Stimulated activated CD4-positive, alpha-beta T cell treated with anti-CD3 and anti-CD28 coated beads, Interleukin-4, amount 100 ng/mL, for 24 hours (primary cell): ENCODE measurements around the gene PICALM.
A peak's percentile ranks its signal among the peaks of the same experiment; 100 is the strongest.

Experiments
- DNase-seq: peaks from one replicate; pipeline ENCODE4 v3.0.0-alpha.2; 2020

Gene PICALM

DNA sequence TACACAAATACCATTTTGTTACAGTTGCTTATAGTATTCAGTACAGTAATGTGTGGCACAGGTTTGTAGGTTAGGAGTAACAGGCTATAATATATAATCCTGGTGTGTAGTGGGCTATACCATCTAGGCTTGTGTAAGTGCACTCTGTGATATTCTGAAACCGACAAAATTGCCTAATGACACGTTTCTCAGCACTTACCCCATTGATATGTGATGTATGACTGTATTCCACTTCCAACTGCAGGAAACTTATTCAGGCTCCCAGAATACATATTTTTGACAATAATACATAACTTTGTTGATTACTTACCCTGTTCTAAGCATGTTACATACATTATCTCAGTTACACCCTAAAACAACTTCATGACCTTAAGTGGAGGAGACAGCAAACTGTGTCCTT, 5.1 kb upstream of the PICALM start:
- no peak for DNase-seq

- no peak for DNase-seq
These were observed 3.3 kb upstream of the PICALM start for GRCh38 chr11:86072211-86072610.

- DNase-seq: no peak
These were observed 1.5 kb upstream of the PICALM start for GRCh38 chr11:86070142-86071056.

DNA sequence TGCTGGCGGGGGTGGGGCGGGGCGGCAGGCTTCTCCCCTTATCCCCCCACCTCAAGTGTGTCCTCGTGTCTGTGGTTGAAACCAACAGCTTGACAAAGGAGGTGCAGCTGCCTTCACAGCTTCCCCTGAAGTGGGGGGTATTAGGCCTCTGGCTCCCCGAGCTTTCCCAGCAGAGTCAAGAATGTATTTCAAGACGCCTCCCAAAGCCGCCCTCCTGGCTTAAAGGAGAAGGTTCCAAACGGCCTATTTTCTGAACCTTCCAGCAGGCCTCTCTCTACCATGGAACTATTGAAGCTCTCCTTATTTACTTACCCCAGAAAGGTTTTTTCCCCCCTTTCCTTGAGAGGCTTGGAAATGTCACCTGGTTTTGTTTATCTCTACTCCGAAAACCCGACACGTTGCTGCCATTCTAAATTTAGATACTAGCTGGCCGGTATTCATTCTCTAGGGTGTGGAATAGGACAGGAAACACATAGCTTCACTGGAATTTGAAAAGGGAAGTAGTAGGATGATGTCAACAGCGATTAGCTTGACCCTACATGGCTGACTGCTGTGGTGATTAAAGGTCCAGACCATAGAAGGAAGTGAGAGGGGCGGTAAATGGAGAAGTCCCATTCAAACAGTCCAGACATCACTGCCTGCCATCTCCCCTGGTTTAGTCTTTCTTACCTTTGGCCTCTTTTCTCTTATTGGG, 671 bp upstream of the PICALM start:
- no peak for DNase-seq

GRCh38 chr11:86068138-86068871, 579 bp downstream of the PICALM start:
- DNase-seq: peak; percentile 52

GRCh38 chr11:86067851-86068137, 1.1 kb downstream of the PICALM start:
- DNase-seq: no peak

DNA sequence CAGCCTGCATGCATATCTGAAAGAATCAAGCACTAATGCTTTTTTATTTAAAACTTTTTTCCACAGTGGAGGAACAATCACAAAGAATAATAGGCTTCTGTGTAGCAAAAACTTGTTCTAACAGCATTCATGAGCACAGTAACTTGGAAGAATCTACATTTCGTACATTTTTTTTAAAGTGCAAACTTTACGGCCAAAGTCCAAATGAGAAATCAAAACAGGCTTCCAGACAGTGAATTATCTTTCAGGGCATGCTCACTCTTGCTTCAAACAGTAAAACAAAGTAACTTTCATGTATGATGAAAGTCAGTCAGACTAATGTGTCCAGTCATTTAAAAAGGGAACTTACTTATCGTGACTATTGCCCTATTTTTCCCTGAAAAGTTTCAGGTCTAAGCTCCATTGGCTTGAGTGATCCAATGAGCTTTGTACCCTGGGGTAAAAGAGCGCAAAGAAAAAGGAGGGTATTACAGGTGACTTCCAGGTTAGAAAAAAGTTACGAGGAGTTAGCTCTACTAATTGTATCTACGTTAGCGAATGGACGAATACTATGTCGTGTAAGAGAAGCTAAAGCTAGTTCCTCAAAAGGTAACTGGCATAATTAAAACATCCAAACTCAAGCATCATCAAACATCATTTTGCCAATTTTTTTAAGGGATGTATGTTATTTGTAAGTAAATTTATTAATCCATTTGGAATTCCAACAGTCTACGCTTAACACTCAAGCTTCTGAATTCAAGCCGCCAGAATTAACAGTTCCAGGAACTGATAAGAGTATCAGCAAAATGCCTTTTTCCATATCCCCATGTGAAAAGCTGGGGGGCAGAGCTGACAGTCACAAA, 1.7 kb downstream of the PICALM start:
- no peak for DNase-seq

- no peak for DNase-seq
These were observed 2.3 kb downstream of the PICALM start for GRCh38 chr11:86066657-86067008.

GRCh38 chr11:86066033-86066432, 2.9 kb downstream of the PICALM start:
- no peak for DNase-seq

- DNase-seq: no peak
These were observed 4.6 kb downstream of the PICALM start for GRCh38 chr11:86064220-86064803.

DNA sequence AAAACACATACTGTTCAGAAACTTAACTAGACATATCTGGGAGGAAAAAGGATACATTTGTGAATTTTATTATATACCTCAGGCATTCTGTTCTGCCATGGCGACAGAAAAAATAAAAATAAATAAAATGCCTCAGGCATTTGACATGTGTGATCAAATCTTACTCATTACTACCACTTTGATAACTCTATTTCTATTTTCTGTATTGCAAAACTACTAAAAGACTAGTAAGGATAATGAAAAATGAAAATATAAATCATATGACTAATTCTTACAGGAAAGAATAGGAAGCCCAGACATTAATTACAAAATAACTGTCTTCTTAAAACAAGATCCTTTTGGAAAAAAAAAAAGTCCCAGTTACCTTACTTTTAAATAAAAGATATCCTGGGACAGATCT, 5.3 kb downstream of the PICALM start:
- DNase-seq: no peak

GRCh38 chr11:86062719-86063118, 6.2 kb downstream of the PICALM start:
- DNase-seq: no peak

- no peak for DNase-seq
These were observed 7.2 kb downstream of the PICALM start for GRCh38 chr11:86061483-86062205.

GRCh38 chr11:86060544-86060943, 8.3 kb downstream of the PICALM start:
- no peak for DNase-seq

- no peak for DNase-seq
These were observed 10.5 kb downstream of the PICALM start for GRCh38 chr11:86058360-86058759.

GRCh38 chr11:86056351-86056854, 12.5 kb downstream of the PICALM start:
- DNase-seq: no peak

DNA sequence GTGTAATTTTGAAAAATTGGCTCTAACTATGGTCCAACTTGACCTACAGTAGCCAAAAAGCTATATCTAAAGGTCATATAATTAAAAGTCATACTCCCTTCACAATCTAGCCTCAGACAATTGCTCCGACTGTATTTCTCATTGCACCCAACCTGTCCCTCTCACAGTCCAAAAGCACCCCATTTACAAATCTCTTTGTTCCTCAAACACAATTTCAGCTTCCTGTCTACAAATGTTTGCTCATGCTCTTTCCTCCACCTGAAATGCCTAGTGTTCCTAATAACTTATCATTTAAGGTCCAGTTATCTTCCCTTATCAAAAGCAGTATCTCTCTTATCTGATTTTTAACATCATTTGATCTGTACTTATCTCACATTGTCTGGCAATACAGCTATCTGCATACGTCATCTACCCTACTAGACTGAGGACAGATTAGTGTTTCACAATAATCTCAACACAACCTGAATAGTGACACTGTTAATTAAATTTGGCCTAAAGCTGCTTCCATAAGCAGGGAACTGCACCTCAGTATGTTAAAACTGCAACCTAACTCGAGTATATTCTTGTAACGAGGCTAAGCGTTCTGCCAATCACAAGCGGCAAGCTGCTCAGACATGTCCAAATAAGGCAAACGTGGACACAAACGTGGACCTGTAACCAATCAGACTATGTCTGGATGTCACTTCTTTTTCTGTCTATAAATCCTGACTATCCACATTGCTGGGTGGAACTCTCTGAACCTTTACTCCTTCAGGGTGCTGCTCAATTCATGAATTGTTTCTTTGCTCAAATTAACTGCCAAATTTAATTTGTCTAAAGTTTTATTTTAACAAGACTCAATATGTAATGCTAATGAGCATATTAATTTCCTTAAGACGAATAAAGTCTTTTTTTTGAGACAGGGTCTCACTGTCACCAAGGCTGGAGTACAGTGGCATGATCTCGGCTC, 15.9 kb downstream of the PICALM start:
- DNase-seq: no peak

DNA sequence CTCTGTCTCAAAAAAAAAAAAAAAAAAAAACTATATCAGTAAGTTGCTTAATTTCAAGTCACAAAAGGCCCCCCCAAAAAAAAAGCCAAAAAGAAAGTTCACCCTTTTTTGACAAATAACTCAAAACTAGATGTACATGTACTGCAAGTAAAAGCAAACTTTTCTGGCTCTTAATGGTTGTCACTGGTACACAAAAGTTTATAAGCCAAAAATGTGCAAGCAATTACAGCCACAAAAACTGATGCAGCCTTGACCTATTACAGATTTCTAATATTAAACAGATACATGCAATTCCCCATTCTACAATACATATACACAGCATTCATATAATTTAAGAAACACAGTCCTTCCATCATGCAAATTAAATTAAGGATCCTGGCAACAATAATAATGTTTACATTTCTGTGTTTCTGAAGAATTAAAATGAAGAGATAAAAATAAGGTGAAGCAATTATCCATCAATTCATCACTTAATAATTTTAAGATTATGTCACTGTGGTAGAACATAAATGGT, 18.6 kb downstream of the PICALM start:
- no peak for DNase-seq

DNA sequence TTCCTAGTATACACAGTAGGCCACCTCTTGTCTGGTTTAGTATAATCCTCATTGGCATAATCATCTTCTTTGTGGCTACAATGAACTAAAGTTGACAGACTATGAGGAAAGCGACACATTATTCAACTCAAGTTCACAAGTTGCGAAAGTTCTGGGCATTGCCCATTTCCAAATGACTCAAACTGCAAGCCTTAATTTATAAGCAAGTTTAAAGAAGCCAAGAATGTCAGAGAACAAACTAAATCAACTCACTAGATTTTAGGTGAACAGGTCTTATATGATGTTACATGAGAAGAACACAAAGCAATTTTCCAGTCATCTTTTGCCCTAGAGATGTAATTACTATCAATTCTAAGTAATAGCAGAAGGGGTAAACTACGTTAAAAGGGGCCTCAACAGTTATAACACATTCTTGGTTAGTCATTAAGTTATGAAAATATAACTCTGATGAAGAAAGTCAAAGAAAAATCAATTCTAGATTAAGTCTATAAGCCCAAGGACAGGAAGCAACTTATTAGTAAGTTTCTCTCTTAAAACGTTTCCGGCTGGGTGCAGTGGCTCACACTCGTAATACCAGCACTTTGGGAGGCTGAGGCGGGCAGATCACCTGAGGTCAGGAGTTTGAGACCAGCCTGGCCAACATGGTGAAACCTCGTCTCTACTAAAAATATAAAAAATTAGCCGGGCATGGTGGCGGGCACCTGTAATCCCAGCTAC, 21.5 kb downstream of the PICALM start:
- peak; percentile 51 for DNase-seq

GRCh38 chr11:86046116-86046515, 22.8 kb downstream of the PICALM start:
- no peak for DNase-seq
